BE2C (cell line): ENCODE data around the gene SETD2.

ENCODE experiments used
- DNase-seq: peaks from one replicate; pipeline ENCODE4 v3.0.0-alpha.2; 2020
- H3K27me3 ChIP-seq: fragments of 250-450 bp; sonication (Bioruptor Pico); 2 replicates; pipeline ENCODE4 v1.5.1; 2020; ENCODE audit warnings: mild to moderate bottlenecking
- H3K36me3 ChIP-seq: fragments of 250-450 bp; sonication (Bioruptor Pico); 2 replicates; pipeline ENCODE4 v1.5.1; 2020; ENCODE audit warnings: mild to moderate bottlenecking
- H3K4me1 ChIP-seq: fragments of 250-450 bp; sonication (Bioruptor Pico); 2 replicates; pipeline ENCODE4 v1.5.1; 2020
- H3K4me3 ChIP-seq: 2 replicates; pipeline ENCODE4 v1.5.1; 2011; ENCODE audit warnings: low read depth, low read length
- H3K9me3 ChIP-seq: fragments of 250-450 bp; sonication (Bioruptor Pico); 2 replicates; pipeline ENCODE4 v1.5.1; 2020
- CTCF ChIP-seq: IDR thresholded peaks from 2 replicates; pipeline ENCODE4 v1.5.1; 2012; ENCODE audit warnings: mild to moderate bottlenecking, low read depth, low read length

Gene SETD2

GRCh38 chr3:46993986-46994385 is 169.9 kb downstream of the SETD2 start:
- no peak for TF ChIP-seq CTCF
- Histone ChIP-seq H3K4me1 (no peaks in the 10 kb centered on the region), H3K36me3 (no peaks in the 10 kb centered on the region), H3K9me3 (no peaks in the 10 kb centered on the region), H3K27me3 (no peaks in the 10 kb centered on the region), H3K4me3 (no peak overlapping the region)
- DNase-seq, result no peak

- no peaks in the 10 kb centered on the region for H3K9me3 ChIP-seq
- H3K36me3 ChIP-seq, result no peaks in the 10 kb centered on the region
- no peak for TF ChIP-seq CTCF
- H3K27me3 ChIP-seq, result no peaks in the 10 kb centered on the region
- no peak for DNase-seq
- no peak overlapping the region for H3K4me3 ChIP-seq
- no peaks in the 10 kb centered on the region for H3K4me1 ChIP-seq
These were observed 170.6 kb downstream of the SETD2 start for GRCh38 chr3:46993292-46993691.

- no peaks in the 10 kb centered on the region for H3K27me3 ChIP-seq
- no peaks in the 10 kb centered on the region for H3K4me1 ChIP-seq
- no peaks in the 10 kb centered on the region for H3K36me3 ChIP-seq
- no peaks in the 10 kb centered on the region for H3K9me3 ChIP-seq
- H3K4me3 ChIP-seq, result no peak overlapping the region
- DNase-seq, result no peak
- TF ChIP-seq CTCF, result no peak
These were observed 171.7 kb downstream of the SETD2 start for GRCh38 chr3:46992231-46992630.

GRCh38 chr3:46991406-46992165 is 172.3 kb downstream of the SETD2 start:
- Histone ChIP-seq H3K27me3 (no peaks in the 10 kb centered on the region), H3K4me1 (no peaks in the 10 kb centered on the region), H3K36me3 (no peaks in the 10 kb centered on the region), H3K9me3 (no peaks in the 10 kb centered on the region), H3K4me3 (no peak overlapping the region)
- no peak for TF ChIP-seq CTCF
- no peak for DNase-seq

- no peak overlapping the region for H3K4me3 ChIP-seq
These were observed 173.1 kb downstream of the SETD2 start for GRCh38 chr3:46990573-46991374.

More at GRCh38 chr3:46990573-46991374, 173.1 kb downstream of the SETD2 start:
- TF ChIP-seq CTCF, result no peak
- Histone ChIP-seq H3K27me3 (no peaks in the 10 kb centered on the region), H3K36me3 (no peaks in the 10 kb centered on the region), H3K4me1 (no peaks in the 10 kb centered on the region), H3K9me3 (no peaks in the 10 kb centered on the region)
- no peak for DNase-seq
